CD4-positive, alpha-beta memory T cell (primary cell): Measurements from ENCODE around the gene EML1. TPM values are rescaled to one million over a fixed set of nuclear protein-coding genes. Genes with fewer than 3 reads are reported as not detected.

Source experiments
- CTCF ChIA-PET: fragments of 350-600 bp; sonication (Branson Sonifier 250); formaldehyde crosslinking; loops from one replicate; lab custom pipeline; 2021; ENCODE audit warnings: inconsistent platforms; ENCODE audit not compliant: partially characterized antibody; lab: Charles Lee
- POLR2A ChIA-PET: fragments of 350-600 bp; sonication (Branson Sonifier 250); formaldehyde crosslinking; loops from one replicate; lab custom pipeline; 2021; ENCODE audit not compliant: partially characterized antibody; lab: Charles Lee
- DNase-seq, 5 donors: peaks; one replicate each; pipeline versions ENCODE4 v3.0.0 to v3.0.0-alpha.2; 2020 to 2022; ENCODE audit warnings: mixed read lengths in 1 of 5
- H3K27ac ChIP-seq: one replicate; pipeline ENCODE4 v1.7.0; 2013; ENCODE audit warnings: low read depth, low read length
- H3K27me3 ChIP-seq: 2 replicates; pipeline ENCODE4 v1.7.0; 2013; ENCODE audit warnings: mild to moderate bottlenecking, low read length, moderate library complexity; ENCODE audit not compliant: insufficient read depth
- H3K36me3 ChIP-seq: 2 replicates; pipeline ENCODE4 v1.7.0; 2013; ENCODE audit warnings: mild to moderate bottlenecking, low read length, moderate library complexity; ENCODE audit not compliant: insufficient read depth
- H3K4me1 ChIP-seq: 2 replicates; pipeline ENCODE4 v1.7.0; 2013; ENCODE audit warnings: mild to moderate bottlenecking, low read length, moderate library complexity; ENCODE audit not compliant: insufficient read depth
- H3K4me3 ChIP-seq, 2 donors: one replicate each; pipeline ENCODE4 v1.7.0; 2013; ENCODE audit warnings: low read length in 2 of 2, mild to moderate bottlenecking in 1 of 2
- H3K9me3 ChIP-seq, 2 donors: one replicate each; pipeline ENCODE4 v1.7.0; 2013; ENCODE audit warnings: low read length in 2 of 2, control low read depth in 1 of 2; ENCODE audit not compliant: control insufficient read depth in 1 of 2
- H3K27ac Mint-ChIP-seq, 7 donors: one replicate each; pipeline ENCODE4 v1.8.0; 2020 to 2021; ENCODE audit warnings: mixed read lengths in 7 of 7, mild to moderate bottlenecking in 6 of 7, inconsistent platforms in 3 of 7, moderate library complexity in 3 of 7
- H3K27me3 Mint-ChIP-seq, 2 donors: one replicate each; pipeline ENCODE4 v1.8.0; 2020 to 2021; ENCODE audit warnings: mixed read lengths in 2 of 2
- H3K36me3 Mint-ChIP-seq, 2 donors: one replicate each; pipeline ENCODE4 v1.8.0; 2020 to 2021; ENCODE audit warnings: mixed read lengths in 2 of 2, inconsistent platforms in 1 of 2, mild to moderate bottlenecking in 1 of 2
- H3K4me1 Mint-ChIP-seq, 4 donors: one replicate each; pipeline ENCODE4 v1.8.0; 2020 to 2021; ENCODE audit warnings: mixed read lengths in 4 of 4, mild to moderate bottlenecking in 1 of 4
- H3K4me3 Mint-ChIP-seq, 8 donors: one replicate each; pipeline ENCODE4 v1.8.0; 2020 to 2021; ENCODE audit warnings: mixed read lengths in 8 of 8, mild to moderate bottlenecking in 7 of 8, moderate library complexity in 6 of 8, inconsistent platforms in 3 of 8
- H3K9me3 Mint-ChIP-seq, 8 donors: one replicate each; pipeline ENCODE4 v1.8.0; 2020 to 2021; ENCODE audit warnings: mixed read lengths in 8 of 8, mild to moderate bottlenecking in 5 of 8, inconsistent platforms in 3 of 8, moderate library complexity in 1 of 8
- intact Hi-C: fragments of 100-400 bp; cut with micrococcal nuclease; formaldehyde crosslinking; loops from one replicate; pipeline ENCODE4 v1.15.1; 2023
- polyA plus RNA-seq, 2 donors: library from polyadenylated mRNA; unstranded; fragments of 300-500 nt; fragmentation: Illumina TruSeq; gene quantifications; one replicate each; pipeline ENCODE4 v1.2.3, GENCODE V29; 2021
- total RNA-seq, 2 experiments: library from RNA; stranded (reverse); gene quantifications; one replicate each; pipeline ENCODE4 v1.2.3, GENCODE V29; 2021

EML1 gene
- total and polyA plus RNA-seq, 4 experiments from 2014 or later: 0.22 to 0.23 TPM; not detected in 2

- no peak overlapping the region for H3K27ac ChIP-seq
- no peak overlapping the region for H3K27ac Mint-ChIP-seq
- no peaks in the 10 kb centered on the region for H3K27me3 ChIP-seq
- POLR2A ChIA-PET: no interaction called here
- no peaks in the 10 kb centered on the region for H3K9me3 Mint-ChIP-seq
- no peak overlapping the region for H3K4me3 ChIP-seq
- no peak overlapping the region for H3K4me3 Mint-ChIP-seq
- H3K27me3 Mint-ChIP-seq: peaks cover 7 to 16% of the 10 kb centered on the region in 2 donors
- CTCF ChIA-PET: no interaction called here
- intact Hi-C loops: no loop called here
- H3K4me1 Mint-ChIP-seq: no peaks in the 10 kb centered on the region
- no peaks in the 10 kb centered on the region for H3K9me3 ChIP-seq
- no peaks in the 10 kb centered on the region for H3K4me1 ChIP-seq
- H3K36me3 ChIP-seq: no peaks in the 10 kb centered on the region
- H3K36me3 Mint-ChIP-seq: no peaks in the 10 kb centered on the region
- DNase-seq: no peak
Measured at GRCh38 chr14:99862136-99862535, 68.9 kb downstream of the EML1 start.

GRCh38 chr14:99863059-99863458 lies 69.8 kb downstream of the EML1 start:
- H3K36me3 ChIP-seq: no peaks in the 10 kb centered on the region
- no peak overlapping the region for H3K27ac ChIP-seq
- CTCF ChIA-PET: no interaction called here
- peaks cover 3 to 13% of the 10 kb centered on the region in 2 donors for H3K27me3 Mint-ChIP-seq
- intact Hi-C loops: no loop called here
- no peaks in the 10 kb centered on the region for H3K4me1 Mint-ChIP-seq
- H3K9me3 ChIP-seq: no peaks in the 10 kb centered on the region
- no peaks in the 10 kb centered on the region for H3K4me1 ChIP-seq
- no peak for DNase-seq
- H3K9me3 Mint-ChIP-seq: no peaks in the 10 kb centered on the region
- no peaks in the 10 kb centered on the region for H3K36me3 Mint-ChIP-seq
- POLR2A ChIA-PET: no interaction called here
- no peaks in the 10 kb centered on the region for H3K27me3 ChIP-seq
- H3K4me3 Mint-ChIP-seq: no peak overlapping the region
- no peak overlapping the region for H3K4me3 ChIP-seq
- no peak overlapping the region for H3K27ac Mint-ChIP-seq

GRCh38 chr14:99865408-99865807 lies 72.2 kb downstream of the EML1 start:
- Mint-ChIP-seq H3K9me3 (no peaks in the 10 kb centered on the region), H3K36me3 (no peaks in the 10 kb centered on the region), H3K27ac (no peak overlapping the region), H3K4me3 (no peak overlapping the region), H3K27me3 (peaks cover 11 to 21% of the 10 kb centered on the region in 2 donors), H3K4me1 (no peaks in the 10 kb centered on the region)
- Histone ChIP-seq H3K36me3 (no peaks in the 10 kb centered on the region), H3K4me3 (no peak overlapping the region), H3K9me3 (no peaks in the 10 kb centered on the region), H3K4me1 (no peaks in the 10 kb centered on the region), H3K27me3 (no peaks in the 10 kb centered on the region), H3K27ac (no peak overlapping the region)
- intact Hi-C loops: no loop called here
- no peak for DNase-seq
- ChIA-PET CTCF (interaction anchor here (0.6 to 0.9 kb wide), 3 partner anchors 14 to 211 kb away, joined by 3 to 4 read pairs (median 3); no protein-coding TSS in a partner anchor), POLR2A (no interaction called here)

- DNase-seq: no peak
- H3K9me3 Mint-ChIP-seq: no peaks in the 10 kb centered on the region
- intact Hi-C loops: no loop called here
- no peak overlapping the region for H3K27ac ChIP-seq
- no peaks in the 10 kb centered on the region for H3K27me3 ChIP-seq
- H3K9me3 ChIP-seq: no peaks in the 10 kb centered on the region
- ChIA-PET CTCF (interaction anchor here (0.6 kb wide), 1 partner anchor 352 kb away, joined by 4 read pairs; no protein-coding TSS in a partner anchor), POLR2A (no interaction called here)
- H3K4me1 ChIP-seq: no peaks in the 10 kb centered on the region
- H3K4me1 Mint-ChIP-seq: no peaks in the 10 kb centered on the region
- no peaks in the 10 kb centered on the region for H3K36me3 Mint-ChIP-seq
- H3K27ac Mint-ChIP-seq: no peak overlapping the region
- no peak overlapping the region for H3K4me3 ChIP-seq
- no peaks in the 10 kb centered on the region for H3K36me3 ChIP-seq
- no peak overlapping the region for H3K4me3 Mint-ChIP-seq
- H3K27me3 Mint-ChIP-seq: peaks cover 20 to 36% of the 10 kb centered on the region in 2 donors
Measured at GRCh38 chr14:99870617-99871016, 77.4 kb downstream of the EML1 start.

- H3K4me1 ChIP-seq: no peaks in the 10 kb centered on the region
- H3K4me3 Mint-ChIP-seq: no peak overlapping the region
- ChIA-PET CTCF (no interaction called here), POLR2A (no interaction called here)
- H3K36me3 Mint-ChIP-seq: no peaks in the 10 kb centered on the region
- H3K27ac ChIP-seq: no peak overlapping the region
- DNase-seq: no peak
- intact Hi-C loops: no loop called here
- H3K9me3 Mint-ChIP-seq: no peaks in the 10 kb centered on the region
- H3K27me3 ChIP-seq: no peaks in the 10 kb centered on the region
- H3K4me1 Mint-ChIP-seq: no peaks in the 10 kb centered on the region
- H3K36me3 ChIP-seq: no peaks in the 10 kb centered on the region
- no peaks in the 10 kb centered on the region for H3K9me3 ChIP-seq
- H3K27me3 Mint-ChIP-seq: peaks cover 24 to 40% of the 10 kb centered on the region in 2 donors
- no peak overlapping the region for H3K4me3 ChIP-seq
- H3K27ac Mint-ChIP-seq: no peak overlapping the region
Measured at GRCh38 chr14:99871771-99872170, 78.6 kb downstream of the EML1 start.

- Histone ChIP-seq H3K36me3 (no peaks in the 10 kb centered on the region), H3K4me3 (no peak overlapping the region), H3K27me3 (no peaks in the 10 kb centered on the region), H3K27ac (no peak overlapping the region), H3K4me1 (no peaks in the 10 kb centered on the region), H3K9me3 (no peaks in the 10 kb centered on the region)
- POLR2A ChIA-PET: no interaction called here
- no peaks in the 10 kb centered on the region for H3K36me3 Mint-ChIP-seq
- H3K27ac Mint-ChIP-seq: no peak overlapping the region
- CTCF ChIA-PET: interaction anchor here (1.3 kb wide), 1 partner anchor 12 kb away, joined by 4 read pairs; no protein-coding TSS in a partner anchor
- H3K4me1 Mint-ChIP-seq: no peaks in the 10 kb centered on the region
- H3K9me3 Mint-ChIP-seq: no peaks in the 10 kb centered on the region
- intact Hi-C loops: no loop called here
- H3K27me3 Mint-ChIP-seq: peaks cover 24 to 43% of the 10 kb centered on the region in 2 donors
- no peak overlapping the region for H3K4me3 Mint-ChIP-seq
- DNase-seq: no peak
Measured at GRCh38 chr14:99872786-99873440, 79.7 kb downstream of the EML1 start.

GRCh38 chr14:99873653-99874052 lies 80.4 kb downstream of the EML1 start:
- no peak overlapping the region for H3K4me3 ChIP-seq
- ChIA-PET CTCF (interaction anchor here (1.0 to 1.3 kb wide), 2 partner anchors 9 to 12 kb away, joined by 3 to 4 read pairs; no protein-coding TSS in a partner anchor), POLR2A (no interaction called here)
- no peak overlapping the region for H3K27ac ChIP-seq
- H3K9me3 ChIP-seq: no peaks in the 10 kb centered on the region
- H3K36me3 ChIP-seq: no peaks in the 10 kb centered on the region
- H3K9me3 Mint-ChIP-seq: no peaks in the 10 kb centered on the region
- H3K27me3 ChIP-seq: no peaks in the 10 kb centered on the region
- intact Hi-C loops: no loop called here
- H3K4me1 Mint-ChIP-seq: no peaks in the 10 kb centered on the region
- H3K4me3 Mint-ChIP-seq: no peak overlapping the region
- no peak for DNase-seq
- H3K4me1 ChIP-seq: no peaks in the 10 kb centered on the region
- H3K27me3 Mint-ChIP-seq: peaks cover 25 to 44% of the 10 kb centered on the region in 2 donors
- no peak overlapping the region for H3K27ac Mint-ChIP-seq
- no peaks in the 10 kb centered on the region for H3K36me3 Mint-ChIP-seq
